Smooth muscle cell (in vitro differentiated cells): ENCODE data around the gene UBB. TPM values are rescaled to one million over a fixed set of nuclear protein-coding genes. Genes with fewer than 3 reads are reported as not detected.

Experiments
- DNase-seq: peaks from one replicate; lab custom pipeline; 2025; ENCODE audit not compliant: unreplicated experiment; lab: John Stamatoyannopoulos, UW
- H2AFZ ChIP-seq: fragments of 200-600 bp; sonication (generic); 2 replicates; pipeline ENCODE4 v1.6.0; 2016; ENCODE audit warnings: antibody characterized with exemption, low read depth, mild to moderate bottlenecking
- H3F3A ChIP-seq: fragments of 200-600 bp; sonication (generic); 2 replicates; pipeline ENCODE4 v1.6.0; 2017; ENCODE audit warnings: antibody characterized with exemption, low read depth
- H3K27ac ChIP-seq: fragments of 200-600 bp; sonication (generic); 2 replicates; pipeline ENCODE4 v1.5.1; 2016; ENCODE audit warnings: low read depth, mild to moderate bottlenecking
- H3K27me3 ChIP-seq: fragments of 200-600 bp; sonication (generic); 2 replicates; pipeline ENCODE4 v1.6.1; 2016; ENCODE audit warnings: low read depth, mild to moderate bottlenecking
- H3K36me3 ChIP-seq: fragments of 200-600 bp; sonication (generic); 2 replicates; pipeline ENCODE4 v1.5.1; 2016; ENCODE audit warnings: low read depth
- H3K4me1 ChIP-seq: fragments of 200-600 bp; sonication (generic); 2 replicates; pipeline ENCODE4 v1.5.1; 2016; ENCODE audit warnings: low read depth
- H3K4me2 ChIP-seq: fragments of 200-600 bp; sonication (generic); 2 replicates; pipeline ENCODE4 v1.6.0; 2016; ENCODE audit warnings: mild to moderate bottlenecking
- H3K4me3 ChIP-seq: fragments of 200-600 bp; sonication (generic); 2 replicates; pipeline ENCODE4 v1.5.1; 2016; ENCODE audit warnings: mild to moderate bottlenecking
- H3K79me2 ChIP-seq: fragments of 200-600 bp; sonication (generic); 2 replicates; pipeline ENCODE4 v1.6.0; 2016; ENCODE audit warnings: low read depth, mild to moderate bottlenecking
- H3K9ac ChIP-seq: fragments of 200-600 bp; sonication (generic); 2 replicates; pipeline ENCODE4 v1.6.0; 2016; ENCODE audit warnings: low read depth
- H3K9me3 ChIP-seq: fragments of 200-600 bp; sonication (generic); replicated peaks from 2 replicates; pipeline ENCODE4 v1.5.1; 2016; ENCODE audit warnings: low read depth
- H4K20me1 ChIP-seq: fragments of 200-600 bp; sonication (generic); 2 replicates; pipeline ENCODE4 v1.6.0; 2016; ENCODE audit warnings: low read depth
- CTCF ChIP-seq: fragments of 200-600 bp; sonication (generic); IDR thresholded peaks from 2 replicates; pipeline ENCODE4 v1.5.1; 2017; ENCODE audit warnings: borderline replicate concordance, mild to moderate bottlenecking, antibody characterized with exemption; ENCODE audit not compliant: insufficient read depth, poor library complexity, severe bottlenecking
- WGBS: methylation state at CpG from one replicate; pipeline ENCODE4 v1.1.7; 2016; ENCODE audit warnings: low lambda C conversion rate; 5-methylcytosine and 5-hydroxymethylcytosine counted together
- polyA plus RNA-seq: library from polyadenylated mRNA; unstranded; fragments of >200 nt; fragmentation: Nextera tagmentation; extraction: Ambion mirVana; gene quantifications from 2 replicates; pipeline ENCODE4 v1.2.1, GENCODE V29; 2016
- total RNA-seq: library from RNA; depleted of rRNA; stranded (reverse); fragments of >200 nt; gene quantifications from 2 replicates; pipeline ENCODE4 v1.2.3, GENCODE V29; 2014

UBB gene
- total and polyA plus RNA-seq, 2 experiments from 2014 or later = 1,184 to 2,323 TPM

- DNase-seq = no peak
- H2AFZ ChIP-seq = no peak overlapping the region
- H3K4me1 ChIP-seq = no peaks in the 10 kb centered on the region
- whole genome bisulfite sequencing = 45% methylated on average over 7 of the region's 14 CpGs
- H3K4me2 ChIP-seq = peak overlapping the region; percentile 36
- H3K9me3 ChIP-seq = no peaks in the 10 kb centered on the region
- no peak overlapping the region for H3K4me3 ChIP-seq
- H3K27ac ChIP-seq = peak overlapping the region; percentile 39
- no peaks in the 10 kb centered on the region for H3K27me3 ChIP-seq
- peaks cover 19% of the 10 kb centered on the region for H3F3A ChIP-seq
- H3K9ac ChIP-seq = no peak overlapping the region
- TF ChIP-seq CTCF = no peak
- H4K20me1 ChIP-seq = no peaks in the 10 kb centered on the region
- H3K36me3 ChIP-seq = no peaks in the 10 kb centered on the region
- no peaks in the 10 kb centered on the region for H3K79me2 ChIP-seq
These were observed 27.2 kb downstream of the UBB start for GRCh38 chr17:16407911-16408588.

- H3K27ac ChIP-seq = peak within 1 kb of the TSS; percentile 33
- no peak for DNase-seq
- H2AFZ ChIP-seq = peak within 1 kb of the TSS; percentile 29
These were observed 34.4 kb downstream of the UBB start, which contains the start of gene TRPV2 for GRCh38 chr17:16415031-16415924. TRPV2 (plus strand) TSS chr17:16415571; CDS start chr17:16417669, 2,098 bp downstream.

GRCh38 chr17:16417399-16417798, 36.5 kb downstream of the UBB start:
- TF ChIP-seq CTCF = no peak
- no peak for DNase-seq
- no peak overlapping the region for H2AFZ ChIP-seq
- no peaks in the 10 kb centered on the region for H3K9me3 ChIP-seq
- H4K20me1 ChIP-seq = no peaks in the 10 kb centered on the region
- 97% methylated on average over 7 of the region's 7 CpGs for WGBS
- H3K9ac ChIP-seq = no peak overlapping the region
- peaks cover 17% of the 10 kb centered on the region for H3K4me1 ChIP-seq
- H3K27me3 ChIP-seq = no peaks in the 10 kb centered on the region
- peak overlapping the region; percentile 79 for H3K4me2 ChIP-seq
- H3K36me3 ChIP-seq = no peaks in the 10 kb centered on the region
- peak overlapping the region; percentile 99 for H3K27ac ChIP-seq
- H3K79me2 ChIP-seq = peaks cover 14% of the 10 kb centered on the region
- no peak overlapping the region for H3K4me3 ChIP-seq
- H3F3A ChIP-seq = peaks cover 25% of the 10 kb centered on the region

More at GRCh38 chr17:16415031-16415924, 34.4 kb downstream of the UBB start, which contains the start of gene TRPV2:
- Histone ChIP-seq H4K20me1 (no peaks in the 10 kb centered on the region), H3K36me3 (no peaks in the 10 kb centered on the region), H3K9ac (peak within 1 kb of the TSS; percentile 34), H3K9me3 (no peaks in the 10 kb centered on the region), H3K4me1 (peaks cover 12% of the 10 kb centered on the region), H3K79me2 (peaks cover 14% of the 10 kb centered on the region), H3K27me3 (no peaks in the 10 kb centered on the region), H3K4me3 (peak within 1 kb of the TSS; percentile 49), H3F3A (peaks cover 18% of the 10 kb centered on the region), H3K4me2 (peak within 1 kb of the TSS; percentile 89)
- TF ChIP-seq CTCF = peak; percentile 11
- WGBS = 28% methylated on average over 19 of the region's 21 CpGs
